GM06990 (cell line): ENCODE results near the gene TXNDC12.
"Not testable (repeated sequence)": the region's sequence is repeated elsewhere in the genome, so short reads cannot be mapped to it uniquely, and the experiment has no call there.

Experiments
- DNase-seq: peaks from one replicate; pipeline ENCODE4 v3.0.0-alpha.2; 2011; ENCODE audit not compliant: insufficient read length; ENCODE audit errors: extremely low read depth
- H3K27me3 ChIP-seq: replicated peaks from 2 replicates; pipeline ENCODE4 v1.6.0; 2011; ENCODE audit warnings: low read length; ENCODE audit not compliant: control insufficient read depth, insufficient read depth
- H3K36me3 ChIP-seq: 2 replicates; pipeline ENCODE4 v1.5.1; 2011; ENCODE audit warnings: low read length; ENCODE audit not compliant: control insufficient read depth, insufficient read depth
- H3K4me3 ChIP-seq: replicated peaks from 2 replicates; pipeline ENCODE4 v1.5.1; 2011; ENCODE audit warnings: low read depth, mild to moderate bottlenecking, control low read depth, low read length
- TF ChIP-seq, protein P1 (sequence below): IDR thresholded peaks from 2 replicates; pipeline ENCODE4 v1.5.1; 2011; ENCODE audit warnings: low read length, control low read depth, mild to moderate bottlenecking, inconsistent platforms; ENCODE audit not compliant: insufficient read depth, poor library complexity, severe bottlenecking

The TXNDC12 gene

DNA sequence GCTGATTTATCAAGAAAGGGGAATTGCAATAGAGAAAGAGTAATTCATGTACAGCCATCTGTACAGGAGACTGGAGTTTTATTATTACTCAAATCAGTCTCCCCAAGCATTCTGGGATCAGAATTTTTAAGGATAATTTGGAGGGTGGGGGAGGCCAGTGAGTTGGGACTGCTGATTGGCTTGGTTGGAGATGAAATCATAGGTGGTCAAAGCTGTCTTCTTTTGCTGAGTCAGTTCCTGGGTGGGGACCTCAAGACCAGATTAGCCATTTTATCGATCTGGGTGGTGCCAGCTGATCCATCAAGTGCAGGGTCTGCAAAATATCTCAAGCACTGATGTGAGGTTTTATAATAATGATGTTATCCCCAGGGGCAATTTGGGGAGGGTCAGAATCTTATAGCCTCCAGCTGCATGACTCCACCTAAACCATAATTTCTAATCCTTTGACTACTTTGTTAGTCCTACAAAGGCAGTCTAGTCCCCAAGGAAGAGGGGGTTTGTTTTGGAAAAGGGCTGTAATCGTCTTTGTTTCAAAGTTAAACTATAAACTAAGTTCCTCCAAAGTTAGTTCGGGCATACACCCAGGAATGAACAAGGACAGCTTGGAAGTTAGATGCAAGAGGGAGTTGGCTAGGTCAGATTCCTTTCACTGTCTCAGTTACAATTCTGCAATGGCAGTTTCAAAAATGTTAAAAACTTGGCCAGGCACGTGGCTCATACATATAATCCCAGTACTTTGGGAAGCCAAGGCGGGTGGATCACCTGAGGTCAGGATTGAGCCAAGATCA is 47.6 kb downstream of the TXNDC12 start:
- Histone ChIP-seq H3K27me3 (no peaks in the 10 kb centered on the region), H3K4me3 (no peak overlapping the region), H3K36me3 (no peaks in the 10 kb centered on the region)
- TF ChIP-seq, protein P1, sequence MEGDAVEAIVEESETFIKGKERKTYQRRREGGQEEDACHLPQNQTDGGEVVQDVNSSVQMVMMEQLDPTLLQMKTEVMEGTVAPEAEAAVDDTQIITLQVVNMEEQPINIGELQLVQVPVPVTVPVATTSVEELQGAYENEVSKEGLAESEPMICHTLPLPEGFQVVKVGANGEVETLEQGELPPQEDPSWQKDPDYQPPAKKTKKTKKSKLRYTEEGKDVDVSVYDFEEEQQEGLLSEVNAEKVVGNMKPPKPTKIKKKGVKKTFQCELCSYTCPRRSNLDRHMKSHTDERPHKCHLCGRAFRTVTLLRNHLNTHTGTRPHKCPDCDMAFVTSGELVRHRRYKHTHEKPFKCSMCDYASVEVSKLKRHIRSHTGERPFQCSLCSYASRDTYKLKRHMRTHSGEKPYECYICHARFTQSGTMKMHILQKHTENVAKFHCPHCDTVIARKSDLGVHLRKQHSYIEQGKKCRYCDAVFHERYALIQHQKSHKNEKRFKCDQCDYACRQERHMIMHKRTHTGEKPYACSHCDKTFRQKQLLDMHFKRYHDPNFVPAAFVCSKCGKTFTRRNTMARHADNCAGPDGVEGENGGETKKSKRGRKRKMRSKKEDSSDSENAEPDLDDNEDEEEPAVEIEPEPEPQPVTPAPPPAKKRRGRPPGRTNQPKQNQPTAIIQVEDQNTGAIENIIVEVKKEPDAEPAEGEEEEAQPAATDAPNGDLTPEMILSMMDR = no peak
- DNase-seq = no peak

DNA sequence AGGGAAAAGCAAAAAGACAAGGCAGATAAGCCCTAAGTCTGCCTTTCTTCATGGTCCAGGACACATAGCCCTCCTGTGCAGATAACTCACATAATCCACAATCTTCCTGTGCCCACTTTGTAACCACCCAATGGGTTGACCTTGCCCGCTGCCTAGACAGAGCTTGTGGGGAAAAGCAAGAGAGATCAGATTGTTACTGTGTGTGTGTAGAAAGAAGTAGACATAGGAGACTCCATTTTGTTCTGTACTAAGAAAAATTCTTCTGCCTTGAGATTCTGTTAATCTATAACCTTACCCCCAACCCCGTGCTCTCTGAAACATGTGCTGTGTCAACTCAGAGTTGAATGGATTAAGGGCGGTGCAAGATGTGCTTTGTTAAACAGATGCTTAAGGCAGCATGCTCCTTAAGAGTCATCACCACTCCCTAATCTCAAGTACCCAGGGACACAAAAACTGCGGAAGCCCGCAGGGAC is 48.9 kb downstream of the TXNDC12 start:
- not testable (repeated sequence) for H3K27me3 ChIP-seq, DNase-seq, H3K36me3 ChIP-seq, H3K4me3 ChIP-seq

DNA sequence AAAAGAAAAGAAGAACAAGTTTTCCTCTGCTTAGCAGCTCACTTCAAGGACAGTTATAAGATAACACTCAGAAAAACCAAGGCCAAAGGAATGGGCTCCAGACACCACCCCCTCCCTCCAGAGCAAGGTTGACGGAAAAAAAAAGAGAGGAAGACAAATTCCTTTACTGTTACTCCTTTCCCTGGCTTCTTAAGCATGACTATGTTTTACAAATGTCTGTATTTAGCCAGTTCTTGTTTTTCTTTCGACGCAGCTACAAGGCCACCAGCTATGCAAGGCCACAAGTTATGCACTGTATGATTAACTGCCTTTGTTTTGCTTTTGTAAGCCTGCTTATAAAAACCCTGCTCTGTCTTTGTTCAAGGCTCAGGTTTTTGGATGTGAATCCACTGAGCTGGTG is 49.4 kb downstream of the TXNDC12 start:
- H3K4me3 ChIP-seq, H3K36me3 ChIP-seq, DNase-seq, H3K27me3 ChIP-seq: not testable (repeated sequence)

DNA sequence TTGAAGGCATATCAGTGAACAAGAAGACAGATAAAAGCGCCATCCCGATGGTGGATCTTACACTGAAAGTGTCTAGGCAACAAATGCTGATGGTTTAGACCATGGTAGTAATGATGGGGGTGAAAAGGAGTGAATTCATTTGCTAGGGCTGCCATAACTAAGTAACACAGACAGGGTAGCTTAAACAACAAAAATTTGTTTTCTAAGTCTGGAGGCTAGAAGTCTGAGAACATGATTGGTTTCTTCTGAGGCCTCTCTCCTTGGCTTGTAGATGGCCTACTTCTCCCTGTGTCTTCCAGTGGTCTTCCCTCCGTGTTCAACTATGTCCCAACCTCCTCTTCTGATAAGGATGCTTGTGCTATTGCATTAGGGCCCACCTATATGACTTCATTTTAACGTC is 51.1 kb downstream of the TXNDC12 start:
- DNase-seq = no peak
- H3K4me3 ChIP-seq = no peak overlapping the region
- TF ChIP-seq, protein P1 = no peak
- no peaks in the 10 kb centered on the region for H3K27me3 ChIP-seq
- H3K36me3 ChIP-seq = no peaks in the 10 kb centered on the region

DNA sequence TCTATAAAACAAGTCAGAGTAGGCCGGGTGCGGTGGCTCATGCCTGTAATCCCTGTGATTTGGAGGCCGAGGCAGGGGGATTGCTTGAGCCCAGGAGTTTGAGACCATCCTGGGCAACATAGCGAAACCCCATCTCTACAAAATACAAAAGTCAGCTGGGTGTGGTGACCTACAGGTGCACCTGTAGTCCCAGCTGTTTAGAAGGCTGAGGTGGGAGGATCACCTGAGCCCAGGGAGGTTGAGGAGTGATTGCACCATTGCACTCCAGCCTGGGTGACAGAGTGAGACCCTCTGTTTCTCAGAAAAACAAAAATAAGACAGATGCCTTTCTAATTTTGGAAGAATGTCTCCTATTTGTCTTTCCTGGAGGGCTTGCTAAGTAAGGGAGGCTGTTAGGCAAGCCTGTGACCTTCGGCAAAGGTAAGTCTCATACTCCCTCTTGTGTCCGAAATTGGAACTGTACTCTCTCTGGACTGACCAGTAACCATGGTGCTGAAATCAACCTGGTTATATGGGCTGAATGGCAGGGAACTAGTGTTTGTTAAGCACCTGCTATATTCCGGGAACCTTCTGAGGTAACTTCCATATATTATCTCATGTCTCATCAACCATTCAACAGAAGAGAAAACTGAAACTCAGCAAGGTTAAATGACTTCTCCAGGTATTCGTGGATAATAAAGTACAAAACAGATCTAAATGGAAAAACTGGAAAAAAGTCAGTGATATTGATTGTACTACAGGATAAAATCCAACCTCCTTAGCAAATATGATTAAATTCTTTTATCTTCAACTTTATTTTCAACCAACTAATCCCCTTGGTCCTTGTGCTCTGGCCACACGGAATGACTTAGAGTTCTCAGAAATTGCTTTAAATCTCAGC is 52.7 kb downstream of the TXNDC12 start:
- no peaks in the 10 kb centered on the region for H3K36me3 ChIP-seq
- TF ChIP-seq, protein P1 = peak; percentile 81
- peak; percentile 34 for DNase-seq
- no peak overlapping the region for H3K4me3 ChIP-seq
- no peaks in the 10 kb centered on the region for H3K27me3 ChIP-seq

DNA sequence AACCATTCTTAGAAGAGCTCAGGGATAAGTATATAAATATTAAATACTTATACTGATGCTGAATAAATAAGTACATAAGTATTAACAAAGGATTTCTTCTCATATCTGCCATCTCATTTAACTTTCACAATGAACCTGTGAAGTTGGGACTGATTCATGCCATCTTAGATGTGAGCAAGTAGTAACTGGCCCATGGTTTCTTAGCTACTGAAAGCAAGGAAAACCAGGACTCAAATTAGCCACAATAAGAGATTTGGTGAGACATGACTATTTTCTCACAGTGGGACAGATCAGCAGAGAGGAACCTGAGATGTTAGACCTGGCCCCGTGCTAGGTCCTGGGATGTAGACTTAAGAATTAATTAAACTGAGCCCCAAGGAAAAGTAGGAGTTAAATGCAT is 56.3 kb downstream of the TXNDC12 start:
- H3K36me3 ChIP-seq = no peaks in the 10 kb centered on the region
- TF ChIP-seq, protein P1 = no peak
- no peak overlapping the region for H3K4me3 ChIP-seq
- no peak for DNase-seq
- no peaks in the 10 kb centered on the region for H3K27me3 ChIP-seq
